Stimulated activated CD8-positive, alpha-beta memory T cell treated with anti-CD3 and anti-CD28 coated beads, Interleukin-4, amount 100 ng/mL, for 4 hours (primary cell): Measurements from ENCODE around the gene HCN2.

Experiments
- DNase-seq, 2 donors: peaks; one replicate each; pipeline ENCODE4 v3.0.0-alpha.2; 2020; ENCODE audit warnings: low read depth in 2 of 2, low spot score in 1 of 2

HCN2 gene

GRCh38 chr19:633786-634639 lies 44.3 kb downstream of the HCN2 start:
- DNase-seq: no peak

GRCh38 chr19:634975-635652 lies 45.4 kb downstream of the HCN2 start:
- DNase-seq: no peak

GRCh38 chr19:638906-639252 lies 49.2 kb downstream of the HCN2 start:
- DNase-seq: no peak

GRCh38 chr19:639253-640160 lies 49.8 kb downstream of the HCN2 start, which contains the start of gene FGF22:
Gene FGF22, plus strand, starts transcription at chr19:639879. Its CDS starts 47 bp downstream, at chr19:639926.
- peak; percentile 93 to 94 for DNase-seq

GRCh38 chr19:640161-640558 lies 50.5 kb downstream of the HCN2 start:
- DNase-seq: no peak

- DNase-seq: no peak
These were observed 51.0 kb downstream of the HCN2 start for GRCh38 chr19:640606-641189.

GRCh38 chr19:641702-642101 lies 52.0 kb downstream of the HCN2 start:
- DNase-seq: no peak

GRCh38 chr19:642767-643727 lies 53.4 kb downstream of the HCN2 start:
- no peak for DNase-seq

GRCh38 chr19:643736-644135 lies 54.1 kb downstream of the HCN2 start:
- no peak for DNase-seq

- DNase-seq: no peak
These were observed 54.7 kb downstream of the HCN2 start for GRCh38 chr19:644363-644762.

- DNase-seq: no peak
These were observed 55.1 kb downstream of the HCN2 start for GRCh38 chr19:644789-645188.

GRCh38 chr19:645912-646778 lies 56.5 kb downstream of the HCN2 start:
- DNase-seq: no peak

GRCh38 chr19:646779-647565 lies 57.3 kb downstream of the HCN2 start:
- no peak for DNase-seq

- no peak for DNase-seq
These were observed 58.0 kb downstream of the HCN2 start for GRCh38 chr19:647566-648284.

GRCh38 chr19:648305-648704 lies 58.6 kb downstream of the HCN2 start:
- no peak for DNase-seq

GRCh38 chr19:648904-649801 lies 59.5 kb downstream of the HCN2 start:
- no peak for DNase-seq

- DNase-seq: no peak
These were observed 60.4 kb downstream of the HCN2 start for GRCh38 chr19:650121-650520.
